ENCODE data around the gene CYP26A1. TPM values are rescaled to one million over a fixed set of nuclear protein-coding genes. Genes with fewer than 3 reads are reported as not detected.

Gene CYP26A1
- total RNA-seq, 1 donor from 2014 or later: not detected

GRCh38 chr10:93060887-93061593 lies 12.7 kb upstream of the CYP26A1 start:
- TF ChIP-seq CTCF (conservative IDR thresholded peaks at IDR 0.05; ENCODE audit: low read depth, low read length): no peak
- DNase-seq (ENCODE audit: low read depth): no peak
- H3K4me3 ChIP-seq (ENCODE audit: low read depth, low read length): no peak overlapping the region

- H3K4me3 ChIP-seq (ENCODE audit: low read depth, low read length): peak overlapping the region; percentile 48
- no peak for DNase-seq (ENCODE audit: low read depth)
- TF ChIP-seq CTCF (conservative IDR thresholded peaks at IDR 0.05; ENCODE audit: low read depth, low read length): no peak
Observed at GRCh38 chr10:93061594-93062513, 11.8 kb upstream of the CYP26A1 start.

- peak; percentile 55 for TF ChIP-seq CTCF (conservative IDR thresholded peaks at IDR 0.05; ENCODE audit: low read depth, low read length)
- peak overlapping the region; percentile 48 for H3K4me3 ChIP-seq (ENCODE audit: low read depth, low read length)
- no peak for DNase-seq (ENCODE audit: low read depth)
Observed at GRCh38 chr10:93062514-93063143, 11.1 kb upstream of the CYP26A1 start.

- H3K4me3 ChIP-seq (ENCODE audit: low read depth, low read length): peak overlapping the region; percentile 48
- DNase-seq (ENCODE audit: low read depth): no peak
- TF ChIP-seq CTCF (conservative IDR thresholded peaks at IDR 0.05; ENCODE audit: low read depth, low read length): no peak
Observed at GRCh38 chr10:93063144-93063976, 10.3 kb upstream of the CYP26A1 start.

- H3K4me3 ChIP-seq (ENCODE audit: low read depth, low read length): no peak overlapping the region
- no peak for TF ChIP-seq CTCF (conservative IDR thresholded peaks at IDR 0.05; ENCODE audit: low read depth, low read length)
- DNase-seq (ENCODE audit: low read depth): no peak
Observed at GRCh38 chr10:93063977-93064660, 9.6 kb upstream of the CYP26A1 start.
